Tibial nerve (tissue), 4 donors: ENCODE results near the gene FBXW7.

Experiments
- EP300 ChIP-seq, 2 donors: sonication (generic); formaldehyde crosslinking; IDR thresholded peaks; one replicate each; pipeline ENCODE4 v1.6.1; 2017; ENCODE audit warnings: antibody characterized with exemption in 2 of 2, mild to moderate bottlenecking in 1 of 2
- POLR2A ChIP-seq, 2 donors: fragments of 450-650 bp; IDR thresholded peaks; one replicate each; pipeline ENCODE4 v1.6.1; 2017; ENCODE audit warnings: antibody characterized with exemption in 2 of 2, mild to moderate bottlenecking in 2 of 2, moderate library complexity in 2 of 2
- TF ChIP-seq, protein P1 (sequence below), 5 experiments: fragments of 200-600 bp in 3 of 5; fragments of 450-650 bp in 2 of 5; sonication (generic) in 3 of 5; IDR thresholded peaks; one replicate each; pipeline ENCODE4 v1.5.1; 2016 to 2019; ENCODE audit warnings: antibody characterized with exemption in 5 of 5, mild to moderate bottlenecking in 3 of 5, moderate library complexity in 2 of 5

DNA sequence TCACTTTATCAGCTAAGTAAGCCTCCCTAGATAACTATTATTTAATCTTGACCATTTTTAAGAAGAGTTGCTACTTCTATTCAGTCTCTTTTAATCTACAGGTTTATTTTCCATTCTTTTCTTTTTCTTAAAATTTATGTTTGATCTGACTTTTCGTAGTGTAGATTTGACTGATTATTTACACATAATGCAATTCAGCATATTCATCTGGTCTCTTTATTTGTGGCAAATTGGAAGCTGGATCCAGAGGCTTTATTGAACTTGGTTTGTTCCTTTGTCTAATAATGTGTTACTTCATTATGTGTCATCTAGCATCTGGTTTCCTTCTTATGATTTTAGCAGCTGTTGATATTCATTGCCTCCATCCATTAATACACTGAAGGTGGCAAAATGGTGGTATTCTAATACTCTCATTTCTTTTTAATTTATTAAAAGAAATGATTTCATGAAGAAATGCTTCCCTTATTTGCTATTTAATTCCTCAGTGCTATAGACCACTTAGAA, 113.0 kb downstream of the FBXW7 start:
- TF ChIP-seq, protein P1, sequence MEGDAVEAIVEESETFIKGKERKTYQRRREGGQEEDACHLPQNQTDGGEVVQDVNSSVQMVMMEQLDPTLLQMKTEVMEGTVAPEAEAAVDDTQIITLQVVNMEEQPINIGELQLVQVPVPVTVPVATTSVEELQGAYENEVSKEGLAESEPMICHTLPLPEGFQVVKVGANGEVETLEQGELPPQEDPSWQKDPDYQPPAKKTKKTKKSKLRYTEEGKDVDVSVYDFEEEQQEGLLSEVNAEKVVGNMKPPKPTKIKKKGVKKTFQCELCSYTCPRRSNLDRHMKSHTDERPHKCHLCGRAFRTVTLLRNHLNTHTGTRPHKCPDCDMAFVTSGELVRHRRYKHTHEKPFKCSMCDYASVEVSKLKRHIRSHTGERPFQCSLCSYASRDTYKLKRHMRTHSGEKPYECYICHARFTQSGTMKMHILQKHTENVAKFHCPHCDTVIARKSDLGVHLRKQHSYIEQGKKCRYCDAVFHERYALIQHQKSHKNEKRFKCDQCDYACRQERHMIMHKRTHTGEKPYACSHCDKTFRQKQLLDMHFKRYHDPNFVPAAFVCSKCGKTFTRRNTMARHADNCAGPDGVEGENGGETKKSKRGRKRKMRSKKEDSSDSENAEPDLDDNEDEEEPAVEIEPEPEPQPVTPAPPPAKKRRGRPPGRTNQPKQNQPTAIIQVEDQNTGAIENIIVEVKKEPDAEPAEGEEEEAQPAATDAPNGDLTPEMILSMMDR (IDR thresholded peaks at IDR 0.05) = no peak
- TF ChIP-seq POLR2A (IDR thresholded peaks at IDR 0.05) (no peak), EP300 (IDR thresholded peaks at IDR 0.05) (no peak)
